Stimulated activated CD8-positive, alpha-beta memory T cell treated with anti-CD3 and anti-CD28 coated beads, Interleukin-12 subunit alpha, Interleukin-12 subunit beta, amount 100 ng/mL, for 24 hours (primary cell): ENCODE data around the gene USP32.
"Not testable (repeated sequence)": the region's sequence is repeated elsewhere in the genome, so short reads cannot be mapped to it uniquely, and the experiment has no call there.

Experiments used
- DNase-seq: peaks from one replicate; pipeline ENCODE4 v3.0.0-alpha.2; 2020; ENCODE audit errors: extremely low read depth

USP32 gene

GRCh38 chr17:60392042-60392844, at the start of gene USP32:
Gene USP32, minus strand, starts transcription at chr17:60392133. Its CDS starts 194 bp downstream, at chr17:60391939.
- peak; percentile 96 for DNase-seq

- no peak for DNase-seq
Observed at GRCh38 chr17:60439501-60439900, 47.6 kb upstream of the USP32 start.

GRCh38 chr17:60436676-60437075, 44.7 kb upstream of the USP32 start:
- DNase-seq = no peak

- no peak for DNase-seq
Observed at GRCh38 chr17:60435244-60436167, 43.6 kb upstream of the USP32 start.

- DNase-seq = not testable (repeated sequence)
Observed at GRCh38 chr17:60433021-60433997, 41.4 kb upstream of the USP32 start.

- DNase-seq = not testable (repeated sequence)
Observed at GRCh38 chr17:60430561-60430960, 38.6 kb upstream of the USP32 start.

GRCh38 chr17:60428491-60428890, 36.6 kb upstream of the USP32 start:
- DNase-seq = not testable (repeated sequence)

GRCh38 chr17:60426596-60426995, 34.7 kb upstream of the USP32 start:
- DNase-seq = no peak

GRCh38 chr17:60425626-60426025, 33.7 kb upstream of the USP32 start:
- DNase-seq = no peak

- no peak for DNase-seq
Observed at GRCh38 chr17:60423865-60424264, 31.9 kb upstream of the USP32 start.

GRCh38 chr17:60422162-60422665, 30.3 kb upstream of the USP32 start, which contains the start of gene CHCT1:
Gene CHCT1, plus strand, starts transcription at chr17:60422489. Its CDS starts 104 bp downstream, at chr17:60422593.
- no peak for DNase-seq

- DNase-seq = peak; percentile 36
Observed at GRCh38 chr17:60421273-60422161, 29.6 kb upstream of the USP32 start.

- DNase-seq = not testable (repeated sequence)
Observed at GRCh38 chr17:60419875-60420274, 27.9 kb upstream of the USP32 start.

GRCh38 chr17:60419003-60419402, 27.1 kb upstream of the USP32 start:
- DNase-seq = not testable (repeated sequence)

- no peak for DNase-seq
Observed at GRCh38 chr17:60416368-60416925, 24.5 kb upstream of the USP32 start.

- DNase-seq = no peak
Observed at GRCh38 chr17:60415146-60415545, 23.2 kb upstream of the USP32 start.

GRCh38 chr17:60412701-60413100, 20.8 kb upstream of the USP32 start:
- DNase-seq = no peak

GRCh38 chr17:60410001-60410400, 18.1 kb upstream of the USP32 start:
- DNase-seq = no peak

- no peak for DNase-seq
Observed at GRCh38 chr17:60406887-60407286, 15.0 kb upstream of the USP32 start.

GRCh38 chr17:60403962-60404361, 12.0 kb upstream of the USP32 start:
- no peak for DNase-seq
